ENCODE results near the gene NHSL1. TPM values are rescaled to one million over a fixed set of nuclear protein-coding genes. Genes with fewer than 3 reads are reported as not detected.

The NHSL1 gene
- total and polyA plus RNA-seq, 2 of the 8 experiments (the other 6 are each of a cell fraction or from before 2014, with no cell fraction given): 7.2 to 32.4 TPM

DNA sequence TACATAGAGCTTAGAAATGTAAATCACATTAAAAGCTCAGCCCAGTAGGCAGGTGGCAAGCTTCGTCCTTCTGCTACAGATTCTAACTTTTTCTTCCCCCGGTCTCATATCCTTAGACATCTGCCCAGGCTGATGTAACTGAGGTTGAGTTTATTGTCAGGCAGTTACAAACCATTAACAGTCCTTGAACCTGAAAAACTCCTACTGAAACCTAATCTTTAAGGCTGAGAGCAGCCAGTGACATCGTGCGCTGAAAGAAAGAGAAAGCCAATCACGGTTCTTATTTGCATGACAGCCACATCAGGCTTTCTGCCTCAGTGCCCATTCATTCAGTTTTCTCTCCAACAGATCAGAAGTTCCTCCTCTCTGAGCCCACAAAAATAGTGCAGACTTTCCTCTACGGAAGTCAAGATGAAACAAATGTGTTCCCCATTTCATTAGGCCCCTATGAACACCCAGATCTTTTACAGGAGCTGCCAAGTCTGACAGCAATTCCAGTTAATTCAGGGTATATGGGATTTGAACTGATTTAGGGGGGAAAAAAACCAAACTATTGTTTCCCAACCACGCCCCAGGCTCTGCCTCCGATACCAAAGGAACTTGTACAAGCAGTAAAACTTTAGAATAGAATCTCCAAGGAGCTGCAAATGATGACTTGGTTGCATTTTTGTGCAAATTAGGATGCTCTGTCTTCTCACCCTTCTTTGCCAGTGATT is at the start of gene NHSL1 (continued):
- TF ChIP-seq ASH2L (IDR thresholded peaks at IDR 0.05; ENCODE audit: low read length) (no peak), SP1 (IDR thresholded peaks at IDR 0.05; ENCODE audit: low read depth, low read length) (0 out of 2 replicates have a peak, but pooled peaks have one; percentile 10), KDM4A (IDR thresholded peaks at IDR 0.05; ENCODE audit: low read depth, low read length, severe bottlenecking) (no peak), RFX5 (IDR thresholded peaks at IDR 0.05; ENCODE audit: borderline replicate concordance, low read depth, low read length) (no peak), SP2 (IDR thresholded peaks at IDR 0.05; ENCODE audit: low read length) (no peak), GTF2F1 (IDR thresholded peaks at IDR 0.05; ENCODE audit: borderline replicate concordance, low read depth, low read length) (no peak), CREB1 (IDR thresholded peaks at IDR 0.05) (no peak), FOSL1 (IDR thresholded peaks at IDR 0.05; ENCODE audit: insufficient read depth, low read depth, low read length) (no peak), SIN3A (conservative IDR thresholded peaks at IDR 0.05 in 1 of 2, IDR thresholded peaks at IDR 0.05 in 1 of 2; ENCODE audit: low read depth in 1 of 2, low read length in 2 of 2) (peak in 1 of 2 experiments; percentile 46; a peak in 1 of 4 replicates), TCF12 (IDR thresholded peaks at IDR 0.05; ENCODE audit: low read depth, low read length) (no peak), BACH1 (IDR thresholded peaks at IDR 0.05; ENCODE audit: low read length) (no peak), EZH2 (IDR thresholded peaks at IDR 0.05; ENCODE audit: low read depth, low read length, severe bottlenecking) (no peak), KDM1A (IDR thresholded peaks at IDR 0.05; ENCODE audit: borderline replicate concordance, low read length) (no peak), CEBPB (IDR thresholded peaks at IDR 0.05; ENCODE audit: low read depth, low read length) (no peak)
- TF ChIP-seq, protein P1, sequence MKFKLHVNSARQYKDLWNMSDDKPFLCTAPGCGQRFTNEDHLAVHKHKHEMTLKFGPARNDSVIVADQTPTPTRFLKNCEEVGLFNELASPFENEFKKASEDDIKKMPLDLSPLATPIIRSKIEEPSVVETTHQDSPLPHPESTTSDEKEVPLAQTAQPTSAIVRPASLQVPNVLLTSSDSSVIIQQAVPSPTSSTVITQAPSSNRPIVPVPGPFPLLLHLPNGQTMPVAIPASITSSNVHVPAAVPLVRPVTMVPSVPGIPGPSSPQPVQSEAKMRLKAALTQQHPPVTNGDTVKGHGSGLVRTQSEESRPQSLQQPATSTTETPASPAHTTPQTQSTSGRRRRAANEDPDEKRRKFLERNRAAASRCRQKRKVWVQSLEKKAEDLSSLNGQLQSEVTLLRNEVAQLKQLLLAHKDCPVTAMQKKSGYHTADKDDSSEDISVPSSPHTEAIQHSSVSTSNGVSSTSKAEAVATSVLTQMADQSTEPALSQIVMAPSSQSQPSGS (IDR thresholded peaks at IDR 0.05; ENCODE audit: low read length): no peak
